Daoy (cell line): Measurements from ENCODE around the gene MYOG. TPM values are rescaled to one million over a fixed set of nuclear protein-coding genes. Genes with fewer than 3 reads are reported as not detected.

ENCODE experiments used
- DNase-seq: peaks from one replicate; pipeline ENCODE4 v3.0.0-alpha.2; 2015; ENCODE audit warnings: low read depth
- total RNA-seq: library from RNA; depleted of rRNA; stranded (reverse); fragments of >200 nt; shearing (Covaris generic); gene quantifications from 2 replicates; pipeline ENCODE4 v1.2.3, GENCODE V29; 2014

Gene MYOG
- total RNA-seq, 1 experiment from 2014 or later, result not detected

DNA sequence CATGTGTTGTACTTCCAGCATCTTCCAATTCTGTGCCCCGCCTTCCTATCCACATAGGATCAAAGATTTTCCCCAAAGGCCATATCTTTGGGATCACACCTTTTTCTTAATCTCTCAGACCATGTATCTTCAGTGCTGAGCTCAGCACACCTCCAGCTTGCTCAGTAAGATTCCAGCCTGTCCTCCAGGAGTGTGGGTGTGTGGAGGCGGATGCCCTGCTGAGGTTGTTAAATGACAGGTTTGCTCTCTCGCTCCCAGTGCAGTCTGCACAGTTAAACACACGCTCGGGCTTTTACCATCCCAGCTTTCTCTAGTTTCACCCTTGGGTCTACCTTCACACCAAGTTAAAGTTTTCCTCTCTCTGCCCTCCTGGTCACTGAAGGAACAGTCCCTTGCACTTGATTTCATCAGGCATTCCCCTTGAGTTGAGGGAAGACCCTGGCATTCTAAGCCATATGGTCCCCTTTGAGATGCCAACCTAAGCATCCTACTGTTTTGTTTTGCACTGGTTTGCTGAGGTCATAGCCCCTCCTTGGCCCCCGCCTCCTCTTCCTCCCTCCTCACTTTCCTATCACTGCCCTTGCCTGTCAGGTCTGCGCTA lies 13.7 kb downstream of the MYOG start:
- no peak for DNase-seq

GRCh38 chr1:203069030-203069747 lies 16.6 kb downstream of the MYOG start:
- DNase-seq, result no peak

DNA sequence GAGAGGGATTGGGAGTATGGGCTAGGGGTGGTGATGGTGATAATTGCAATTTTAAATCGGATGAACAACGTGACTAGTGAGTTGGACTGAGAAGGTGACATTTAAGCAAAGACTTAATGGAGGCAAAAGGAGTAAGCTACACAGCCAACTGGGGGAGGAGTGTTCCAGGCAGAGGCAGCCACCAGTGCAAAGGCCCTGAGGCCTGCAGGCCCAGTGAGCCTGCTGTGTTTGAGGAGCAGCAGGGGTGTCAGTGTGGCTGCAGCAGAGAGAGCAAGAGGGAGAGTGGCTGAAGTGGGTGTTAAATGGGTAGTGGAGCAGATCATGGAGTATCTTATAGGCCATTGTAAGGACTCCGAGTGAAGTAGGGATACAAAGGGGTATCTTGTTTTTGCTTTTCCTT lies 18.8 kb downstream of the MYOG start:
- no peak for DNase-seq

DNA sequence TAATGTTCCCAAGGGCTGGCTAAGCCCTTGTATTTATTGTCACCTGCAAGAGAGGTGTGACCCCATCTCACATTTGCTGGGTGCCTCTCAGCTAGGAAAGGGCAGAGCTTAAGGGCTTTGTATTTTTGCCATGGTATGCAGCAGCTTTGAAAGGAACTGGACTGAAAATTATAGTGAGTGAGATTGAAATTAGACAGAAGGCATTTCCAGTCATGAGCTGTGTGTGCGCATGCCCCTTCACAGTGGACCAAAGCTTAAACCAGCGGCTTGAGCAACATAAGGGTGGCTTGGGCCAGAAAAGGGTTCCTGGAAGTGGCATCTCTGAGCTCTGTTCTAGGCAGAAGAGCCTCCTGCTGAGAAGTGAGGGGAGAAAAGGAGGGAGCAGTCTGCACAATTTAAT lies 19.8 kb downstream of the MYOG start:
- no peak for DNase-seq

DNA sequence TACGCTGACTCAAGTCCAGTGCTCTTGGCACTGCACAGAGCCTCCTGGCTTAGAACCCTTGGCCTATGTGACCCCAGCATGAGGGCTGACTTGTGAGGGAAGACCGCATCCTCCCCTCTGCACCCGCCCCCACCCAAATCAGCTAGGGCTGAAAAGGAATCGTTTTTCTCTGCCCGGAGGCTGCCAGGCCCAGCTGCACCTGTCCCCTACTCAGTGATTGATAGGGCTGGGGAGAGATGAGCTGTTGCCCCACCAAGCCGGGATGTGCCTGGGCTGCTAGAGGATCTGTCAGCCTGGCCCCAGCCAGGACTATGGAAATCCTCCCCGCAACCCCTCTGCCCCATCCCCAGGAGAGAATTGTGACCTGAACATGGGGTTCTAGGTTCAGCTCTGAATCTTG lies 20.6 kb downstream of the MYOG start:
- DNase-seq, result no peak

- no peak for DNase-seq
Measured at GRCh38 chr1:203063287-203063686, 22.5 kb downstream of the MYOG start.

- no peak for DNase-seq
Measured at GRCh38 chr1:203060115-203060514, 25.7 kb downstream of the MYOG start.

- DNase-seq, result no peak
Measured at GRCh38 chr1:203059485-203059884, 26.3 kb downstream of the MYOG start.

GRCh38 chr1:203058676-203058935 lies 27.2 kb downstream of the MYOG start:
- DNase-seq, result no peak

DNA sequence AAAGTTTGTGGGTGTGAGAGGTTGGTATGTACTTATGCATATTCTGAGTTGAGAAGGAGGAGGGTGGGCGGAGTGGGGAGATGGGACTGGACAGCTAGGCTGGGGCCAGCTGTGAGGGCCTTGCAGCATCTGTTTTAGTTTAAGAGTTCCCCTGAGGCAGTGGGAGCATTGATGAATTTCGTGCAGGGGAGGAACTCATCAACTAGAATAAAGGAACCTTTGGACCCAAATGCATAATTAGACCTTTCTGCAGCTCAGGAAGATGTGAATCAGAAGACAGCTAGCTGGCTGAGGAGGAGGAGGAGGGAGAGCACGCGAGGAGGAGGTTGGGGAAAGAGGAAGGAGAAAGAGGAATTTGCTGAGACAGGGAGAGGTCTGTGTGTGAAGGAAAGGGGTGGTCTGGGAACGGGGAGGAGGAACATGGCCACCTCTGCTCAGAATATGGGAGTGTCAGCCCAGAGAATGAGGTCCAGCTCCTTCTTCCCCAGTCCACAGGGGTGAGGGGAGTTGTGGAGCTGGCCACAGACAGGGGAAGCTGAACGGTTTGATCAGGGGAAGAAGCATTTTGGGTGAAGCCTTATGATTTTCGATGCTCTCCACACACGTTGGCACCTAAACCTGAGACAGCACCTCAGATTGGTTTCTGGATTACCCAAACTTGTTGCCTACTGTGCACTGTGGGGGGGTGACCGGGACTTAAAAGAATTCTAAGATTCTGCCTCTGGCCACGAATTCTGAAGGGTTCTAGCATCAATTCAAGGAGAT lies 27.7 kb downstream of the MYOG start:
- no peak for DNase-seq

GRCh38 chr1:203056516-203056915 lies 29.3 kb downstream of the MYOG start:
- DNase-seq, result no peak

GRCh38 chr1:203056012-203056411 lies 29.8 kb downstream of the MYOG start:
- no peak for DNase-seq

- DNase-seq, result no peak
Measured at GRCh38 chr1:203055161-203055799, 30.5 kb downstream of the MYOG start.

DNA sequence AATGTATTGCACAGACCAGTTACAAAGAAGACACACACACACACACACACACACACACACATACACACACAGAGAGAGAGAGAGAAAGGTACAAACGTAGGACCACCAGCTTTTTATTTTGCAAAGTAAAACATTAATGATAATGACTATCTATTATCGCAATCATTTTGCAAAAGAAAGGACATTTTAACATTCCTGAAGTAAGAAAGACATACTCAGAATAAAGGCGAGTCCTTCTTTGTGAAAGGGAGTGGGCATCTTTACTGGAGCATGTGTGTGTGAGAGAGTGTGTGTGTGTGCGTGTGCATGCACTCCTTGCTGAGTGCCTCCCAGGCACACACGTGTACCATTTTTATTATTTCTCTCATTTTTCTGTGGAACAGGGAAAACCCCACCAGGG lies 31.2 kb downstream of the MYOG start:
- no peak for DNase-seq

GRCh38 chr1:203054184-203054583 lies 31.6 kb downstream of the MYOG start:
- no peak for DNase-seq

DNA sequence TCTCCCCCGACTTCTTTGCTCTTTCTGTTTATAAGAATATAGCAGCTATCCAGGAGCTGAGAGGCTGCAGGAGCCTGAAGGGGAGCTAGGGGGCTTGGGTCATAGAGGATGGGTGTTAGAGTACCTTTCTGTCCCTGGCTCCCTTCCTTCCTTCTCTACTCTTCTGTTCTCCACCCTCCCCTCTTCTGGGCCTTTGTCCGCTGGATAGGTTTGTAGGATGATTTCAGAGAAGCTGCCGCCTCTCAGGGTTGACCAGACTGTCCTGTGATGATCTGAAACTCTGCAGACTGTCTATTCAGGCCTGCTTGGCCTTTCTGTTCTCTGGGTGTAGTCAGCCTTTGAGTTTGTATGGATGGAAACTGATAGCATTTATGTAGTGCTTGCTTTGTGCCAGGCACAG lies 33.2 kb downstream of the MYOG start:
- DNase-seq, result no peak

DNA sequence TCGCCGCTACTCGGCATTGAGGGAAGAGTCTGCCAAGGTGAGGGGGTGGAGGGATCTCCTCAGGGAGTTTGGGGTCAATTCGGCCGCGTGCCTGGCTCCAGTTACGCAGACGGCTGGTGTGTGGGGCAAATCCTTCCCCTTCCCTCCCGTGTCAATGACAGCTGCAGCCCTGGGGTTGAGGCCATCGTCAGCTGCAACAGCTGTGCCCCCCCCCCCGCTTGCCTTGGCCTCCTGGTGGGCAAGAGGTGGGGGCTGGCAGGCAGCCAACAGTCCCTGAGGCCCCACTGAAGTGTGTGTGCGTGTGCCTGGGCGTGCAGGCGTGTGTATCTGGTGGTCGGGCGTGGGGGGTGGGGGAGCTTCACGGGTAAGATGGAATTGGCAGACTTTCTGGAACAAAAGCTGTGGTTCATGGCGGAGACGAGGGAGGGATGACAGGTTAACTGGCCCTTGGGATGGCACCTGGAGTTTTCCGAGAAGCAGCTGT lies 33.9 kb downstream of the MYOG start:
- DNase-seq, result no peak

DNA sequence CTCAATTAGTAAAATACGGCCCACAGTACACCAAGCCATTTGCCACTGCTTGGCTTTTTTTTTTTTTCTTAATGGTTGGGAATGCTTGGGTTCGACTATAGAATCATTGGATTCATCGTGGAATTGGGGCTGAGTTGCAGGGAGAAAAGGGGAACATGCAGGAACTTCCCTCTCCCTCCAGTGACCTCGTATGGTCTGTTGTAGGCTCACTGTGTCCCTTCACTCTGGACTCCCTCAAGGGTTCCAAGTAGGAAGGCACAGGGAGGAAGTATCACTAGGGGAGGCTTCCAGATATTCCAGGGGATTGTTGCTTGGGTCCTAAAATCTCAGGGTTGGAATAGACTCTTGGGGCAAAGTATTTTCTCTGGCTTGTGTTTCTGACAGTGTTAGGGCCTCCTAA lies 35.0 kb downstream of the MYOG start:
- DNase-seq, result no peak

DNA sequence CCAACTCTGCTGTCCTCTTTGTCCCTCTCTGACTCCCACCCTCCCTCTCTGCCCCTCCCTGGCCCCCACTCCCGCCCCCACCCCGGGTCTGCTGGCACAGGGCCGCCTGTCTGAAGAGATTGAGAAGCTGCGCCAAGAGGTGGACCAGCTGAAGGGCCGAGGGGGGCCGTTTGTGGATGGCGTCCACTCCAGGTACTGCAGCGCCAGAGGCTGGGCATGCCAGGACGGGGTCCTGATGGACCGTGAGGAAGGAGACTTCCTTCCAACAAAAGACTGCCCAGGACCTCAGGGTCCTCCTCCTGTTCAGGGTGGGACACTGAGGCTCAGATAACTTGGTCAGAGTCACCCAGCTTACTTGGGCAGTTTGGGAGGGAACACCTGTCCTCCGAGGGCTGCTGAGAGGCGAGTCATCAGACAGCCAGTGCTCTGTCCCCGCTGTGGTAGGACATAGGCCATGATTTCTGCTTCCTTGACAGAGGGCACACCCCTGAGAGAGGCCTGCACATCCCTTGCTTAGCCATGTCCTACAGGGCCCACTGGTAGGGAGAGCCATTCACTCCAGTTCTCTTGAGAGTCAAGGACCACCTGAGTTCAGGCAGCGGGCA lies 36.1 kb downstream of the MYOG start:
- DNase-seq, result no peak

DNA sequence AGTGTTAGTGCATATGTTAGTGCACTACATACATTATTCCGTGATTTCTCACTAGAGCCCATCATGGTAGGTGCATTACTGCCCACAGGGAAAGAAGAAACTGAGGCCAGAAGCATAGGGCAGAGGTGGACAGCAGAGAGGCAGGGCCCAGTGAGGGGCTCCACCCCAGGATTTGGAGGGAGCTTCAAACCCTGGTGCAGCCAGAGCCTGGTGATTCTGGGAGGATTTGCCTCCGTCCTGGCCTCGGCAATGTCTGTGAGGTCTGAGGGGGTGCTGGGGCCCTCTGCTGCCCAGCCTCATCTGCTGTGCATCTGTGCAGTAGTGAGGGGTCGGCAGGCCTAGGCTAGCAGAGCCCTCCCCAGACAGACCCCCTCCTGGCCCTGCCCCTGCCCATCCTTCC lies 36.7 kb downstream of the MYOG start:
- no peak for DNase-seq

DNA sequence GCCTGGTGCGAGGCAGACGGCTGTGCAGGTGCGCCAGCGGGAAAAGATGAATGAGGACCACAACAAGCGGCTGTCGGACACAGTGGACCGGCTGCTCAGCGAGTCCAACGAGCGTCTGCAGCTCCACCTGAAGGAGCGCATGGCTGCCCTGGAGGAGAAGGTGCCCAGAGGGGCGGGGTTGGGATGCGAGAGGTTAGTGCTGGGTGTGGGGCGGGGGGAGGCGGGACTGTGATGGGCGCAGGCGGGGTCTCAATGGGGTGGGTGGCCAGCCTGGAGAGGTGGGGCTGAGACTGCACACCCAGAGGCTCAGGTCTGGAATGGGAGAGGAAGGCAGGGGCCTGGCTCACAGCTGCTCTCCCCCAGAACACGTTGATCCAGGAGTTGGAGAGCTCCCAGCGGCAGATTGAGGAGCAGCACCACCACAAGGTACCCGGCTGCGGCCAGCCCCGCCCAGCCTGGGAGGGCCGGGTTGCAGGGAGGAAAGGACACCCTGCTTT lies 37.2 kb downstream of the MYOG start:
- DNase-seq, result no peak

GRCh38 chr1:203048086-203048485 lies 37.7 kb downstream of the MYOG start:
- no peak for DNase-seq
